Mesothelial cell of epicardium (in vitro differentiated cells): ENCODE results near the gene KISS1R. TPM values are rescaled to one million over a fixed set of nuclear protein-coding genes. Genes with fewer than 3 reads are reported as not detected.
A peak's percentile ranks its signal among the peaks of the same experiment; 100 is the strongest.

ENCODE experiments used
- DNase-seq, 2 experiments: peaks; one replicate each; pipeline ENCODE4 v3.0.0; 2021; ENCODE audit warnings: low spot score in 2 of 2; ENCODE audit not compliant: unreplicated experiment in 2 of 2
- H3K27ac Mint-ChIP-seq: 2 replicates; pipeline ENCODE4 v1.8.0; 2021; ENCODE audit warnings: mixed read lengths
- H3K27me3 Mint-ChIP-seq: 2 replicates; pipeline ENCODE4 v1.8.0; 2021; ENCODE audit warnings: low read depth, mixed read lengths
- H3K36me3 Mint-ChIP-seq: 2 replicates; pipeline ENCODE4 v1.8.0; 2021; ENCODE audit warnings: mixed read lengths
- H3K4me1 Mint-ChIP-seq: 2 replicates; pipeline ENCODE4 v1.8.0; 2021; ENCODE audit warnings: mixed read lengths
- H3K4me3 Mint-ChIP-seq: 2 replicates; pipeline ENCODE4 v1.8.0; 2021; ENCODE audit warnings: mild to moderate bottlenecking, moderate library complexity, mixed read lengths
- H3K9me3 Mint-ChIP-seq: 2 replicates; pipeline ENCODE4 v1.8.0; 2021; ENCODE audit warnings: mixed read lengths
- CTCF ChIP-seq: fragments of 200-600 bp; sonication (generic); IDR thresholded peaks from one replicate; pipeline ENCODE4 v1.5.0; 2021; ENCODE audit warnings: antibody characterized with exemption; ENCODE audit not compliant: unreplicated experiment
- total RNA-seq: library from RNA; stranded (reverse); gene quantifications from 3 replicates; pipeline ENCODE4 v1.2.1, GENCODE V29; 2021

Gene KISS1R
- total RNA-seq, 1 donor from 2014 or later: 1.5 TPM

- no peak for TF ChIP-seq CTCF
- peaks cover 3% of the 10 kb centered on the region for H3K4me1 Mint-ChIP-seq
- no peaks in the 10 kb centered on the region for H3K9me3 Mint-ChIP-seq
- no peak overlapping the region for H3K4me3 Mint-ChIP-seq
- no peak overlapping the region for H3K27ac Mint-ChIP-seq
- peaks cover 6% of the 10 kb centered on the region for H3K36me3 Mint-ChIP-seq
- H3K27me3 Mint-ChIP-seq: no peaks in the 10 kb centered on the region
- DNase-seq: no peak
Observed at GRCh38 chr19:902093-902370, 15.1 kb upstream of the KISS1R start.

- TF ChIP-seq CTCF: no peak
- peaks cover 3% of the 10 kb centered on the region for H3K4me1 Mint-ChIP-seq
- no peaks in the 10 kb centered on the region for H3K9me3 Mint-ChIP-seq
- no peak overlapping the region for H3K4me3 Mint-ChIP-seq
- H3K36me3 Mint-ChIP-seq: peaks cover 6% of the 10 kb centered on the region
- no peak overlapping the region for H3K27ac Mint-ChIP-seq
- DNase-seq: no peak
- no peaks in the 10 kb centered on the region for H3K27me3 Mint-ChIP-seq
Observed at GRCh38 chr19:902446-903226, 14.5 kb upstream of the KISS1R start.

DNA sequence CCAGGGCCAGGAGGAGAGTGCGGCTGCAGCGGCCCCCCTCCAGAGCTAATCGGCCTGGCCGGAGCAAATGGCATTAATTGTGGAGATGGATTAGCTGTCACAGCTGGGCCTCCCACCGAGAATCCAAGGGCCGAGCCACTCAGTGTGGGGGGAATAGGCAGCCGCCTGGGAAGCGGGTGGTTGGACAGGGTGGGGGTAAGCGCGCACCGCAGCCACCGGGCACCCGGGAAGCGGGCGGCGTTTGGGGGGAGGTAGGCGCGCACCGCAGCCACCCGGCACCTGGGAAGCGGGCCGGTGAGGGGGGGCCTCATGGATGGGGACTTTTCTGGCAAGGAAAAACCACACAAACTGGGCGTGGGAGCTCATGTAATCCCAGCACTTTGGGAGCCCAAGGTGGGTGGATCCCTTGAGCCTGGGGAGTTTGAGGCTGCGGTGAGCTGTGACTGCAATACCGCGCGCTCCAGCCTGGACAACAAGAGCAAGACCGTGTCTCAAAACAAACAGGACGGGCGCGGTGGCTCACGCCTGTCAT lies 13.8 kb upstream of the KISS1R start:
- no peak overlapping the region for H3K4me3 Mint-ChIP-seq
- no peak for TF ChIP-seq CTCF
- no peak overlapping the region for H3K27ac Mint-ChIP-seq
- no peak for DNase-seq
- H3K4me1 Mint-ChIP-seq: peaks cover 3% of the 10 kb centered on the region
- H3K36me3 Mint-ChIP-seq: peaks cover 3% of the 10 kb centered on the region
- H3K27me3 Mint-ChIP-seq: no peaks in the 10 kb centered on the region
- H3K9me3 Mint-ChIP-seq: no peaks in the 10 kb centered on the region

DNA sequence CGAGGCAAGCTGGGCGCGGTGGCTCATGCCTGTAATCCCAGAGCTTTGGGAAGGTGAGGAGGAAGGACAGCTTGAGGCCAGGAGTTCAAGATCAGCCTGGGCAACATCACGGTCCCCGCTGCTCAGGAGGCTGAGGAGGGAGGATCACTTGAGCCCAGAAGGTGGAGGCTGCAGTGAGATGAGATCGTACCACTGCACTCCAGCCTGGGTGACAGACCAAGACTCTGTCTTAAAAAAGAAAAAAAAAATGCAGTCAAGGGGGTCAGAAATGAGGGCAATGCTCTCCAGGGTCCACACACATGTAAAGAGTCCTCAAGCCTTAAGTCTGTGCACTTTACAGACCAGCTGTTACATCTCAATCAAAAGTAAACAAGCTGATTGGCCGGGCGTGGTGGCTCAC lies 12.6 kb upstream of the KISS1R start:
- H3K4me3 Mint-ChIP-seq: no peak overlapping the region
- DNase-seq: no peak
- H3K36me3 Mint-ChIP-seq: peaks cover 3% of the 10 kb centered on the region
- peaks cover 3% of the 10 kb centered on the region for H3K4me1 Mint-ChIP-seq
- TF ChIP-seq CTCF: no peak
- no peaks in the 10 kb centered on the region for H3K9me3 Mint-ChIP-seq
- no peaks in the 10 kb centered on the region for H3K27me3 Mint-ChIP-seq
- H3K27ac Mint-ChIP-seq: peak overlapping the region; percentile 78

DNA sequence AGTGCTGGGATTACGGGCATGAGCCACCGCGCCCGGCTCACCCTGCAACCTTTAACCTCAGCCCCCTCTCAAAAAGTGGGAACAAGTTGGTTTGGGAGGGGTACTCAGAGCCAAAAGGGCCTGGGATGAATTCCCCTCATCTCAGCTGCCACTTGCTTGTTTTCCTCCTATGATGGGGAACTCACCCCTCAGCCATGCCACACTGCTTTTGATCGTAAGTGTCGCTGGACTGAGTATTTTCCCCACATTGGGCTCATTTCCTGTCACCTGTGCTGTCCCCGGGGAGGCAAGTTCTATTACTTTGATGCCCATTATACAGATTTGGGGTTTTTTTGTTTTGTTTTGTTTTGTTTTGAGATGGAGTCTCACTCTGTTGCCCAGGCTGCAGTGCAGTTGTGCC lies 10.7 kb upstream of the KISS1R start:
- peaks cover 3% of the 10 kb centered on the region for H3K4me1 Mint-ChIP-seq
- no peak for TF ChIP-seq CTCF
- H3K27me3 Mint-ChIP-seq: no peaks in the 10 kb centered on the region
- DNase-seq: no peak
- H3K4me3 Mint-ChIP-seq: no peak overlapping the region
- H3K9me3 Mint-ChIP-seq: no peaks in the 10 kb centered on the region
- H3K36me3 Mint-ChIP-seq: peaks cover 5% of the 10 kb centered on the region
- H3K27ac Mint-ChIP-seq: no peak overlapping the region
